Large intestine (tissue), 3 donors: ENCODE results near the gene NMT1. TPM values are rescaled to one million over a fixed set of nuclear protein-coding genes. Genes with fewer than 3 reads are reported as not detected.
"Not testable (repeated sequence)": the region's sequence is repeated elsewhere in the genome, so short reads cannot be mapped to it uniquely, and the experiment has no call there.

Experiments used
- DNase-seq, 2 donors: peaks; one replicate each; pipeline versions ENCODE4 v3.0.0 to v3.0.0-alpha.2; 2013
- H3K27ac ChIP-seq: one replicate; pipeline ENCODE4 v1.5.1; 2013; ENCODE audit warnings: low read length
- H3K27me3 ChIP-seq: 2 replicates; pipeline ENCODE4 v1.6.1; 2013; ENCODE audit warnings: low read length; ENCODE audit not compliant: control insufficient read depth, insufficient read depth
- H3K36me3 ChIP-seq: 2 replicates; pipeline ENCODE4 v1.6.1; 2013; ENCODE audit warnings: low read length; ENCODE audit not compliant: control insufficient read depth, insufficient read depth
- H3K4me1 ChIP-seq: one replicate; pipeline ENCODE4 v1.6.1; 2013; ENCODE audit warnings: low read length; ENCODE audit not compliant: control insufficient read depth, insufficient read depth
- H3K4me3 ChIP-seq: one replicate; pipeline ENCODE4 v1.5.1; 2013; ENCODE audit warnings: low read length
- H3K9me3 ChIP-seq: one replicate; pipeline ENCODE4 v1.6.1; 2013; ENCODE audit warnings: mild to moderate bottlenecking, low read depth, low read length, moderate library complexity; ENCODE audit not compliant: control insufficient read depth
- WGBS: methylation state at CpG from one replicate; pipeline ENCODE4 v1.1.5; 2013; ENCODE audit warnings: low lambda C conversion rate; ENCODE audit not compliant: insufficient coverage; 5-methylcytosine and 5-hydroxymethylcytosine counted together
- polyA plus RNA-seq: library from polyadenylated mRNA; unstranded; fragments of 120-200 nt; gene quantifications from one replicate; pipeline ENCODE4 v1.2.1, GENCODE V29; 2013

The NMT1 gene
- polyA plus RNA-seq, 1 donor: 51.0 TPM

DNA sequence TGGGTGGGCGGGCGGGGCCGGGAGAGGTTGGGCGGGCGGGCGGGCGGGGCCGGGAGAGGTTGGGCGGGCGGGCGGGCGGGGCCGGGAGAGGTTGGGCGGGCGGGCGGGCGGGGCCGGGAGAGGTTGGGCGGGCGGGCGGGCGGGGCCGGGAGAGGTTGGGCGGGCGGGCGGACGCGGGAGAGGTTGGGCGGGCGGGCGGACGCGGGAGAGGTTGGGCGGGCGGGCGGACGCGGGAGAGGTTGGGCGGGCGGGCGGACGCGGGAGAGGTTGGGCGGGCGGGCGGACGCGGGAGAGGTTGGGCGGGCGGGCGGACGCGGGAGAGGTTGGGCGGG, 9.4 kb upstream of the NMT1 start:
- not testable (repeated sequence) for H3K36me3 ChIP-seq, H3K27ac ChIP-seq, H3K4me1 ChIP-seq, H3K27me3 ChIP-seq, H3K9me3 ChIP-seq, DNase-seq
- H3K4me3 ChIP-seq: peak overlapping the region; percentile 73
- no CpG with 5 or more reads among the region's 54 CpGs for WGBS

DNA sequence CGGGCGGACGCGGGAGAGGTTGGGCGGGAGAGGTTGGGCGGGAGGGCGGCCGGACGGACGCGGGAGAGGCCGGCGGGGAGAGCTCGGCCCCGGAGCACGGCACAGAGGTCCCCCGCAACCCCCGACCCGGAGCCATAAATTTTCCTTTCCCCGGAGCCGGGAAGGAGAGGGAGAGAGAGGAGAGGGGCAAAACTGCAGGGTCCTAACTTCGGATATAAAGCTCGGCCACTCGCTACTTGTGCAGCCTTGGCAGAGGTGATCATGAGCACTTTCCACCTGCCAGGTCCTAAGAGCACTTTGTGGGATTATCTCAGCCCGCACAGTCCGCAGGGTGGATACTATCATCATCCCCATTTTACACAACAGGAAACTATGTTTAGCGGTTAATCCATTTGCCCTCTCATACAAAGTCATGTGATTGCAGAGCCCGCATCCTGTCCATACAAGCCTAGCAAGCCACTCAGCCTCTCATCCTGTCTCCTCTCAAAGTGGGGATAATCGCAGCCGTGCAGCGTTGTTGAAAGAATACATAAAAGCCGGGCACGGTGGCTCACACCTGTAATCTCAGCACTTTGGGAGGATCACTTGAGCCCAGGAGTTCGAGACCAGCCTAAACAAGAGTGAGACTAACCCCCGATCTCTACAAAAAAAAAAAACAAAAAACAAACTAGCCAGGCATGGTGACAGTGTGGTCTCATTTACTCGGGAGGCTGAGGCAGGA, 8.9 kb upstream of the NMT1 start:
- Histone ChIP-seq H3K4me1 (peaks cover 3% of the 10 kb centered on the region), H3K27ac (peak overlapping the region; percentile 72), H3K4me3 (peak overlapping the region; percentile 73), H3K9me3 (no peaks in the 10 kb centered on the region), H3K27me3 (no peaks in the 10 kb centered on the region), H3K36me3 (no peaks in the 10 kb centered on the region)
- no CpG with 5 or more reads among the region's 36 CpGs for WGBS
- DNase-seq: peak in 1 of 2 donors; percentile 46

DNA sequence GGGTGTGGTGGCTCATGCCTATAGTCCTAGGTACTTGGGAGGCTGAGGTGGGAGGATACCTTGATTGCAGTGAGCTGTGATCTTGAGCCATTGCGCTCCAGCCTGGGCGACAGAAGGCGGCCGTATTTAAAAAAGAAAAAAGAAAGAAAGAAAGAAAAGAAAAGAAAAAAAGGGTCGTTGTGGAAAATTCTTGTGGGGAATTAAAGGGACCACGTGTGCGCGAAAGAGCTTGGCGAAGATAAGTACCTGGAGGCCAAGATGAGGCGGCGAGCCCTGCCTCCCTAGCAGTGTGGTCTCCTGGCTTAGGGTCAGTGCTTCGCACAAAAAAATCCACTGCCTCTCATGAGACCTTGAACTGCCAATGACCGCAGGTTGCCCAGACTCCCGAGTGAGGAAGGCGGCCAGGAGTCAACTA, 728 bp upstream of the NMT1 start:
- H3K36me3 ChIP-seq: no peaks in the 10 kb centered on the region
- H3K9me3 ChIP-seq: no peaks in the 10 kb centered on the region
- H3K27ac ChIP-seq: peak overlapping the region; percentile 78
- no peaks in the 10 kb centered on the region for H3K27me3 ChIP-seq
- peak overlapping the region; percentile 95 for H3K4me3 ChIP-seq
- DNase-seq: no peak
- WGBS: 17% methylated on average over 8 of the region's 15 CpGs
- peaks cover 16% of the 10 kb centered on the region for H3K4me1 ChIP-seq

DNA sequence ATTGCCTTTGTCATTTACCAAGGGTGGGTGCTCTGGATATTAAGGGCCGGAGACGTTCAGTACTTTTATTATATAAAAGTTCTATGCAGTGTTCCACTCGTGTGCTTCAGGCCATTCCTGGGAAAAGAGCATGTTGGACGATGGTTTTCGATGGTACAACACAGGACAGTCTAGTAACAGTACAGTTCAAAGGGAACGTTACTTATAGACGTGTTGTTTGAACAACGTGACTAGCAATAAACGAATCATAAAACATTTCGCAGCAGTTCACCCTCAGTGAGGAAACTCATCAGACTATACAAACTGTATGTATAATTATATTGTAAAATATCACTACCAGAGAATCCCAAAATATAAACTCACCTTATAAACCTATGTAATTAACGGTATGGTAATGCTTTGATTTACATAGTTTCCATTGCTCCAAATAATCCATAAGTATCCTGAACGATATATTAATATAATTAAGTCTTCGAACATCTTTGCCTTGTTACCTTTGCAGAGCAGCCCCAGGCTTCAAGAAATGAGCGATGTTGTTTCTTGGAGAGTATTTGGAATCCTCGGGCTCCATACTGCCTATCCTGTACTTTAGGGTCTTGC, 589 bp downstream of the NMT1 start:
- Histone ChIP-seq H3K27me3 (no peaks in the 10 kb centered on the region), H3K27ac (peak overlapping the region; percentile 75), H3K9me3 (no peaks in the 10 kb centered on the region), H3K4me1 (peaks cover 16% of the 10 kb centered on the region), H3K36me3 (no peaks in the 10 kb centered on the region), H3K4me3 (peak overlapping the region; percentile 95)
- WGBS: 32% methylated on average over 4 of the region's 15 CpGs
- no peak for DNase-seq

DNA sequence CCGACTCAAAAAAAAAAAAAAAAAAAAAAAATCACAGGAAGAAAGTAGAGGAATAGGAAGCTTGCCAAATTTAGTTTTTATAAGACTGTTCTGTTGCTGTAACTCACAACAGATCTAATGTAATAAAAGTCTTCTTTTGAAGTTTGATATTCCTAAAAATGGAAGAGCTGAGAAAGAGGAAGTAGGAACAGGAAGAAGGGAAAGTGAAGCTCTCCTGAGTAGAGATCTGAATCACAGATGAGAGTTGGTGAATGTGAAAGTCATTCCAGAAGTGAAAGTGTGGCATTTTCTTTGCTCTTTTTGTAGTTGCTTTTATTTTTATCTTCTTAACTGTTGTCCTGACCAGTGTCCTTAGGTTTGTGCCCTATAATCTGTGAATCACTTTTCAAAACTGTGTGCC, 2.1 kb downstream of the NMT1 start:
- Histone ChIP-seq H3K27ac (no peak overlapping the region), H3K4me1 (peaks cover 16% of the 10 kb centered on the region), H3K27me3 (no peaks in the 10 kb centered on the region), H3K9me3 (no peaks in the 10 kb centered on the region), H3K4me3 (no peak overlapping the region), H3K36me3 (peaks cover under 1% of the 10 kb centered on the region)
- no CpG with 5 or more reads among the region's 1 CpG for WGBS
- DNase-seq: no peak

DNA sequence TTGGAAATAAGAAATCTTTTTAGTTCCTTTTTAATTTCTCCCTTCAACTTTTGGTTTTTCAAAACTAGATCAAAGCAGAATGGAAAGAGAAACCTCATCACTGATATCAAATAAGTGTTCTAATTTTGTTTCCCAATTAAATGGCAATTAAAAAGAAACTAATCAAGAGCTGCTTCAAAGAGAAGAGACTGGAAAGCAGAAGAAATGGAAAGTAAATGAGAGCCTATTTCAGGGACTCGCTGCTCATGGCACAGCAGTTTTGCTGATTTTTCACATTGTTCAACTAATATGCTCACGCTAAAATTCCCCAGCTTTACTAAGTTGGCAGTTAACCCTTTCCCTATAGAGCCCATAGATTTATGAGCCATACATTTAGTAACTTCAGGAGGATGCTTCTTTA, 6.5 kb downstream of the NMT1 start:
- DNase-seq: no peak
- Histone ChIP-seq H3K4me1 (peaks cover 9% of the 10 kb centered on the region), H3K27ac (no peak overlapping the region), H3K36me3 (peaks cover 8% of the 10 kb centered on the region), H3K4me3 (no peak overlapping the region), H3K27me3 (no peaks in the 10 kb centered on the region), H3K9me3 (no peaks in the 10 kb centered on the region)
- no CpG with 5 or more reads among the region's 2 CpGs for WGBS

DNA sequence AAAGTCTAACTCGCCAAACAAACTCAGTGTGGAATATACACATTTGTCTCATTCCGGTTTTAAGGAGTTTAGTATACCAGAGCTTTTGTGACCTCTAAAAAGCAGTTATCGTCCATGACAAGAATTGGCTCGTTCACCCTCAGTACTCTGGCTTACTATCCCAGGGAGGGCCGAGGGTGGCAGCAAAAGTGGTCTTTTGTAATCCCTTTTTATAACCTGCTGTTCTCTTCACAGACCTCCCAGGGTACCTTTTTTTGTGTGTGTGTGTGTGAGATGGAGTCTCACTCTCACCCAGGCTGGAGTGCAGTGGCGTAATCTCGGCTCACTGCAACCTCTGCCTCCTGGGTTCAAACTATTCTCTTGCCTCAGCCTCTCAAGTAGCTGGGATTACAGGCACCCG, 8.9 kb downstream of the NMT1 start:
- H3K36me3 ChIP-seq: peaks cover 22% of the 10 kb centered on the region
- H3K27ac ChIP-seq: no peak overlapping the region
- H3K4me3 ChIP-seq: no peak overlapping the region
- no peaks in the 10 kb centered on the region for H3K27me3 ChIP-seq
- H3K9me3 ChIP-seq: no peaks in the 10 kb centered on the region
- DNase-seq: no peak
- WGBS: no CpG with 5 or more reads among the region's 8 CpGs
- no peaks in the 10 kb centered on the region for H3K4me1 ChIP-seq

DNA sequence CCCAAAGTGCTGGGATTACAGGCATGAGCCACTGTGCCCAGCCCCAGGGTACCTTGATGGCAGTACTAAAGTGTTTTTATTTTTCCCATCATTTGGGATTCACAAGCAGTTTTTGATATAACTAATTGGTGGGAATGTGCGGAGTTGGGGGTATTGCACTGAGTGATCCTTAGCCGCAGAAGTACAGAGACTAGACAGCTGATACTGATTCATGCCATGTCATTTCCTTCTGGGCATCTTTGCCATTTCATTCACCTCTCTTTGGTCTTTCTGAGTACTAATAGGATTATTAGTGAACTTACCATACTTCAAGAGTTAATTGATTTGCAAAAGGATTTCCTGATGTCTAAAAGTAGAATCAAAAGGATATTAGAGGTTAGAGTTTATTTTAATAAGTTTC, 9.7 kb downstream of the NMT1 start:
- H3K4me1 ChIP-seq: no peaks in the 10 kb centered on the region
- no peak for DNase-seq
- no CpG with 5 or more reads among the region's 2 CpGs for WGBS
- no peak overlapping the region for H3K27ac ChIP-seq
- H3K9me3 ChIP-seq: no peaks in the 10 kb centered on the region
- H3K27me3 ChIP-seq: no peaks in the 10 kb centered on the region
- no peak overlapping the region for H3K4me3 ChIP-seq
- H3K36me3 ChIP-seq: peaks cover 24% of the 10 kb centered on the region

DNA sequence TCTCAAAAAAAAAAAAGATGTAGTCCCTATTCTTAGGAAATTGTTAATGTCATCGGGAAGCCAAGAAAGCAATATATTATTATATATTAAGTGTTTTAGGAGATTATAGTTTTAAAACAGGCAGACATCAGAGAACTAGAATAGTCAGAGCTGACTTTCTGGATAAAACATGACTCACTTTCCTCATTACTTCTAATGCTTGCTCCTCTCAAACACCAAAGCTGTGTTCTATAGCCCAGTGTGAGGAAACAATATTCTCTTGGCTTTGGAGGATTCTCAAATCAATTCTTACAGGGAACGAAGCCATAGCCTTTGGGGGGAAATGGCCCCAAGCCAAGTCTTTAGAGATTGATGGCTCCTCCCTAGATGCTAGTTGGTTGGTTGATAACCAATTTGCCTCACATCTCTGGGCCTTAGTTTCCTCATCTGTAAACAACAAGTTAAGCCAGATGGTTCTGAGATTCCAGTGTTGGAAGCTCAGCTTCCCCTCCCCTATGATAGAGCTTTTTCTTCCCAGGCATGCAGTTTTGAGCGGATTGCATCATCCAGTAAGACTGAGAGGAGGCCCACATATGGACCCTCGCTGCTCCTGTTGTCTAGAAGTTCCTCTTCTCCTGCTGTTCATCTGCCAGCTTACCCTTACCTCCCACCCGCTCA, 12.4 kb downstream of the NMT1 start:
- no peak for DNase-seq
- Histone ChIP-seq H3K4me3 (no peak overlapping the region), H3K27me3 (no peaks in the 10 kb centered on the region), H3K36me3 (peaks cover 23% of the 10 kb centered on the region), H3K4me1 (no peaks in the 10 kb centered on the region), H3K9me3 (no peaks in the 10 kb centered on the region), H3K27ac (no peak overlapping the region)
- WGBS: no CpG with 5 or more reads among the region's 5 CpGs

DNA sequence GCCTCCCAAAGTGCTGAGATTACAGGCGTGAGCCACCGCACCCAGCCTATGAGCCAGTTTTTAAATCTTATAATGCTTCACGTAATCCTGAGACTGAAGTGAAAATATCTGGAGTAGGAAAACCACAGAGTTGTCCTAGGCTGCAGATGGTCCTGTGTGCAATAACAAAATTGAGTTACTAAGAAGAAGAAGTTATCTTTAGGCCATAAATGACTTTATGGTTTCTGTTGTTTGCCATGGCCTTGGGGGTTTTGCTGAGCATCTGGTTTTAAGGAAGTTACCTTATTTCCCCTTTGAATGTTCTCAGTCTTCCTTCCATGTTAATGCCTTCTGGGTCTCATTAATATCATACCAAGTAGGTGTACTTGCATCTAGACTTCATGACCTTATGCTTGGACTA, 16.5 kb downstream of the NMT1 start:
- Histone ChIP-seq H3K27me3 (no peaks in the 10 kb centered on the region), H3K9me3 (no peaks in the 10 kb centered on the region), H3K36me3 (peaks cover 43% of the 10 kb centered on the region), H3K4me1 (no peaks in the 10 kb centered on the region), H3K27ac (no peak overlapping the region), H3K4me3 (no peak overlapping the region)
- WGBS: 40% methylated on average over 1 of the region's 3 CpGs
- no peak for DNase-seq
